Measurements from ENCODE around the gene POLR3B.

DNA sequence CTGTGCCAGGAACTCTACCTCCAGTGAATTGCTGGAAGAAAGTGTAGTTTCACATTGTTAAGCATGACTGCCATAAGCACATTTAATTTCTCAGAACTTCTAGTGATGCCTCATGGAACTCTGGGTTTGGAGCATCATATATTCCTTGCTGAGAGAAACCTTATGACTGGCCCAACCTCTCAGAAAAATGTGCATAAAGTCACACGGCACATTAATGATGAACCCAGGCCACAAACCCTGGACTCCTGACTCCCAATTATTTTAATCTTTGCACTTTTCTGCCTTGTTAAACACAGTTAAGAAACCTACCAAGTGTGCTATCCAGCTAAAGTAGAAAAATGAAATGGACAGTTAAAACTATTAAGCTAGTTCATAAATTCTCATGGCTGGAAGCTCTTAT, 49.4 kb upstream of the POLR3B start:
- TF ChIP-seq EZH2 (IDR thresholded peaks at IDR 0.05; ENCODE audit: insufficient read depth, poor library complexity, severe bottlenecking) = no peak
- no peak for TF ChIP-seq EZH2phosphoT487 (IDR thresholded peaks at IDR 0.05; ENCODE audit: insufficient read depth, low read depth)
